ENCODE data around the gene TMOD4.

TMOD4 gene

GRCh38 chr1:151176514-151177045 lies 799 bp upstream of the TMOD4 start:
- DNase-seq (ENCODE audit: low read depth in 1 of 2, low spot score in 1 of 2), result no peak
- TF ChIP-seq, protein P1, sequence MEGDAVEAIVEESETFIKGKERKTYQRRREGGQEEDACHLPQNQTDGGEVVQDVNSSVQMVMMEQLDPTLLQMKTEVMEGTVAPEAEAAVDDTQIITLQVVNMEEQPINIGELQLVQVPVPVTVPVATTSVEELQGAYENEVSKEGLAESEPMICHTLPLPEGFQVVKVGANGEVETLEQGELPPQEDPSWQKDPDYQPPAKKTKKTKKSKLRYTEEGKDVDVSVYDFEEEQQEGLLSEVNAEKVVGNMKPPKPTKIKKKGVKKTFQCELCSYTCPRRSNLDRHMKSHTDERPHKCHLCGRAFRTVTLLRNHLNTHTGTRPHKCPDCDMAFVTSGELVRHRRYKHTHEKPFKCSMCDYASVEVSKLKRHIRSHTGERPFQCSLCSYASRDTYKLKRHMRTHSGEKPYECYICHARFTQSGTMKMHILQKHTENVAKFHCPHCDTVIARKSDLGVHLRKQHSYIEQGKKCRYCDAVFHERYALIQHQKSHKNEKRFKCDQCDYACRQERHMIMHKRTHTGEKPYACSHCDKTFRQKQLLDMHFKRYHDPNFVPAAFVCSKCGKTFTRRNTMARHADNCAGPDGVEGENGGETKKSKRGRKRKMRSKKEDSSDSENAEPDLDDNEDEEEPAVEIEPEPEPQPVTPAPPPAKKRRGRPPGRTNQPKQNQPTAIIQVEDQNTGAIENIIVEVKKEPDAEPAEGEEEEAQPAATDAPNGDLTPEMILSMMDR (IDR thresholded peaks at IDR 0.05; ENCODE audit: insufficient read depth, low read length), result no peak
- TF ChIP-seq, protein P2, sequence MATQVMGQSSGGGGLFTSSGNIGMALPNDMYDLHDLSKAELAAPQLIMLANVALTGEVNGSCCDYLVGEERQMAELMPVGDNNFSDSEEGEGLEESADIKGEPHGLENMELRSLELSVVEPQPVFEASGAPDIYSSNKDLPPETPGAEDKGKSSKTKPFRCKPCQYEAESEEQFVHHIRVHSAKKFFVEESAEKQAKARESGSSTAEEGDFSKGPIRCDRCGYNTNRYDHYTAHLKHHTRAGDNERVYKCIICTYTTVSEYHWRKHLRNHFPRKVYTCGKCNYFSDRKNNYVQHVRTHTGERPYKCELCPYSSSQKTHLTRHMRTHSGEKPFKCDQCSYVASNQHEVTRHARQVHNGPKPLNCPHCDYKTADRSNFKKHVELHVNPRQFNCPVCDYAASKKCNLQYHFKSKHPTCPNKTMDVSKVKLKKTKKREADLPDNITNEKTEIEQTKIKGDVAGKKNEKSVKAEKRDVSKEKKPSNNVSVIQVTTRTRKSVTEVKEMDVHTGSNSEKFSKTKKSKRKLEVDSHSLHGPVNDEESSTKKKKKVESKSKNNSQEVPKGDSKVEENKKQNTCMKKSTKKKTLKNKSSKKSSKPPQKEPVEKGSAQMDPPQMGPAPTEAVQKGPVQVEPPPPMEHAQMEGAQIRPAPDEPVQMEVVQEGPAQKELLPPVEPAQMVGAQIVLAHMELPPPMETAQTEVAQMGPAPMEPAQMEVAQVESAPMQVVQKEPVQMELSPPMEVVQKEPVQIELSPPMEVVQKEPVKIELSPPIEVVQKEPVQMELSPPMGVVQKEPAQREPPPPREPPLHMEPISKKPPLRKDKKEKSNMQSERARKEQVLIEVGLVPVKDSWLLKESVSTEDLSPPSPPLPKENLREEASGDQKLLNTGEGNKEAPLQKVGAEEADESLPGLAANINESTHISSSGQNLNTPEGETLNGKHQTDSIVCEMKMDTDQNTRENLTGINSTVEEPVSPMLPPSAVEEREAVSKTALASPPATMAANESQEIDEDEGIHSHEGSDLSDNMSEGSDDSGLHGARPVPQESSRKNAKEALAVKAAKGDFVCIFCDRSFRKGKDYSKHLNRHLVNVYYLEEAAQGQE (IDR thresholded peaks at IDR 0.05; ENCODE audit: insufficient replicate concordance, low read depth), result no peak
- TF ChIP-seq POLR2AphosphoS5 (IDR thresholded peaks at IDR 0.05; ENCODE audit: low read depth) (no peak), GABPA (IDR thresholded peaks at IDR 0.05; ENCODE audit: low read depth) (no peak), SPI1 (IDR thresholded peaks at IDR 0.05; ENCODE audit: borderline replicate concordance, low read depth) (no peak)
- Histone ChIP-seq H3K4me3 (replicated peaks; ENCODE audit: insufficient read depth, low read length) (no peak overlapping the region), H3K27ac (replicated peaks) (no peak overlapping the region), H3K27me3 (ENCODE audit: insufficient read depth, poor library complexity, severe bottlenecking) (no peaks in the 10 kb centered on the region)

DNA sequence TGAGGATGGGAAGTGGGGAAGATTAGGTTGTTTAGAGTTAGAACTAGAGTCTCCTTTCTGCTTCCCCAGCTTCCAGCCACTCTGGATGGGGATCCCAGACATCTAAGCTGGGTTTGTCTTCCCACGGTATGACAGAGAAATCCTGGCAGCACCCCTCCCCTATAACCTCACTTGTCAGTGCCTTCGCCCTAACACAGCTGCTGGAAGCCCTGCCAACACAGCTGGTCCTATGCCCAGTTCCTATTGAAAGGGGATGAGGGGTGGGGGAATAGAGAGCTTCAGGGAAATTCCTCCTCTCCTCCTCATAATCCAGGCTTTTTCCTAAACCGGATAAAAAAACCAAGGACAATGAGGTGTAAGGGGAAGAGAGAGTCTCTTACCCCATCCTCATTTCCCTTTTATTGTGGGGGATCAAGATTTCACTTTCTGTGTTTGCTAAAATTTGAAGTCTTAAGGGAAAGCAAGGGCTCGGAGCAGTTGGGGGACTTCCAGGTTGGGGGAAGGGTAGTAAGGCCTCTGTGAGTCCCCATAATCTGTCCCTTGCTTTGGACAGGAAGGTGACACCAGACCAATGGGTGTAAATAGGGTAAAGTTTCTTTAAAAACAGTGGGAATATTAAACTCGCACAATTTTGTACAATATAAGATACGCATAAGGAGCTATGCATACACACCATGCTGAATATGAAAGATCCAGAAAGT lies 590 bp downstream of the TMOD4 start:
- TF ChIP-seq, protein P1 (IDR thresholded peaks at IDR 0.05; ENCODE audit: insufficient read depth, low read length), result no peak
- Histone ChIP-seq H3K27me3 (ENCODE audit: insufficient read depth, poor library complexity, severe bottlenecking) (no peaks in the 10 kb centered on the region), H3K4me3 (replicated peaks; ENCODE audit: insufficient read depth, low read length) (no peak overlapping the region), H3K27ac (replicated peaks) (no peak overlapping the region)
- DNase-seq (ENCODE audit: low read depth in 1 of 2, low spot score in 1 of 2), result no peak

GRCh38 chr1:151171190-151171589 lies 4.6 kb downstream of the TMOD4 start:
- Histone ChIP-seq H3K4me3 (replicated peaks; ENCODE audit: insufficient read depth, low read length) (no peak overlapping the region), H3K27me3 (ENCODE audit: insufficient read depth, poor library complexity, severe bottlenecking) (no peaks in the 10 kb centered on the region), H3K27ac (replicated peaks) (no peak overlapping the region)
- no peak for DNase-seq (ENCODE audit: low read depth in 1 of 2, low spot score in 1 of 2)
- no peak for TF ChIP-seq SPI1 (IDR thresholded peaks at IDR 0.05; ENCODE audit: borderline replicate concordance, low read depth)
- TF ChIP-seq GABPA (IDR thresholded peaks at IDR 0.05; ENCODE audit: low read depth), result no peak
- TF ChIP-seq, protein P1 (IDR thresholded peaks at IDR 0.05; ENCODE audit: insufficient read depth, low read length), result no peak
- TF ChIP-seq POLR2AphosphoS5 (IDR thresholded peaks at IDR 0.05; ENCODE audit: low read depth), result no peak
- TF ChIP-seq, protein P2 (IDR thresholded peaks at IDR 0.05; ENCODE audit: insufficient replicate concordance, low read depth), result no peak

- TF ChIP-seq, protein P2 (IDR thresholded peaks at IDR 0.05; ENCODE audit: insufficient replicate concordance, low read depth), result no peak
- no peak for TF ChIP-seq GABPA (IDR thresholded peaks at IDR 0.05; ENCODE audit: low read depth)
- no peak for TF ChIP-seq SPI1 (IDR thresholded peaks at IDR 0.05; ENCODE audit: borderline replicate concordance, low read depth)
- no peak for TF ChIP-seq POLR2AphosphoS5 (IDR thresholded peaks at IDR 0.05; ENCODE audit: low read depth)
- TF ChIP-seq, protein P1 (IDR thresholded peaks at IDR 0.05; ENCODE audit: insufficient read depth, low read length), result no peak
- no peak for DNase-seq (ENCODE audit: low read depth in 1 of 2, low spot score in 1 of 2)
- Histone ChIP-seq H3K27ac (replicated peaks) (no peak overlapping the region; the same call in 1 of the 2 replicates), H3K4me3 (replicated peaks; ENCODE audit: insufficient read depth, low read length) (peak overlapping the region; percentile 75), H3K27me3 (ENCODE audit: insufficient read depth, poor library complexity, severe bottlenecking) (no peaks in the 10 kb centered on the region)
These were observed 8.7 kb downstream of the TMOD4 start for GRCh38 chr1:151167116-151167515.

All from HL-60 (cell line).